ENCODE results near the gene RAB7A. TPM values are rescaled to one million over a fixed set of nuclear protein-coding genes. Genes with fewer than 3 reads are reported as not detected.

Gene RAB7A
- total RNA-seq, 1 experiment from 2014 or later, result 233 TPM

- no peak overlapping the region for H2AFZ ChIP-seq (ENCODE audit: low read depth, low read length, poor library complexity, severe bottlenecking)
- TF ChIP-seq CTCF (IDR thresholded peaks at IDR 0.05 in 2 of 3, conservative IDR thresholded peaks at IDR 0.05 in 1 of 3; ENCODE audit: borderline replicate concordance in 1 of 3, insufficient read depth in 1 of 3, low read depth in 2 of 3, low read length in 2 of 3) (no peak), CEBPB (IDR thresholded peaks at IDR 0.05; ENCODE audit: low read depth) (no peak), EZH2phosphoT487 (IDR thresholded peaks at IDR 0.05; ENCODE audit: borderline replicate concordance) (no peak), POLR2AphosphoS5 (IDR thresholded peaks at IDR 0.05; ENCODE audit: low read depth, low read length) (no peak), CBX3 (IDR thresholded peaks at IDR 0.05; ENCODE audit: low read depth) (no peak), RAD21 (IDR thresholded peaks at IDR 0.05; ENCODE audit: low read depth) (no peak), JUND (IDR thresholded peaks at IDR 0.05) (no peak), TCF7L2 (IDR thresholded peaks at IDR 0.05; ENCODE audit: borderline replicate concordance, extremely low read depth, insufficient read depth, insufficient read length) (no peak), ZNF274 (IDR thresholded peaks at IDR 0.05; ENCODE audit: low read depth, low read length) (no peak), YY1 (IDR thresholded peaks at IDR 0.05; ENCODE audit: extremely low read depth, insufficient replicate concordance, low read depth, low read length) (no peak), REST (IDR thresholded peaks at IDR 0.05; ENCODE audit: low read depth) (no peak), SP1 (IDR thresholded peaks at IDR 0.05; ENCODE audit: low read depth) (no peak), ATF3 (IDR thresholded peaks at IDR 0.05) (no peak), ELF1 (IDR thresholded peaks at IDR 0.05; ENCODE audit: borderline replicate concordance, low read depth) (no peak)
- ATAC-seq (no peak), DNase-seq (ENCODE audit: low read depth, low spot score) (no peak)
- no peak overlapping the region for H3K27ac ChIP-seq (ENCODE audit: low read depth, low read length)
- no peak overlapping the region for H3K9ac ChIP-seq (ENCODE audit: low read length)
- POLR2A ChIA-PET, result no interaction called here
- H3K79me2 ChIP-seq (ENCODE audit: insufficient read depth, low read length), result no peaks in the 10 kb centered on the region
- no peaks in the 10 kb centered on the region for H4K20me1 ChIP-seq (ENCODE audit: insufficient read depth)
- no peak overlapping the region for H3K4me2 ChIP-seq (ENCODE audit: low read length)
- no peak overlapping the region for H3K4me3 ChIP-seq (replicated peaks in 1 of 2; ENCODE audit: low read depth in 1 of 2, low read length in 2 of 2)
- CTCF ChIA-PET, result no interaction called here
- H3K4me1 ChIP-seq (ENCODE audit: control insufficient read depth in 1 of 2, insufficient read depth in 2 of 2, low read length in 2 of 2), result no peaks in the 10 kb centered on the region; a peak in 1 of 4 replicates
- intact Hi-C loops (cut with micrococcal nuclease), result no loop called here
- H3K9me3 ChIP-seq (ENCODE audit: control insufficient read depth in 1 of 2, insufficient read depth in 1 of 2, low read depth in 1 of 2, low read length in 2 of 2), result no peaks in the 10 kb centered on the region
- no TSS peak for BruUV-seq (replicated peaks)
- H3K27me3 ChIP-seq (ENCODE audit: insufficient read depth, low read length), result no peaks in the 10 kb centered on the region
- RAD21 ChIA-PET (ENCODE audit: low non-redundant PET in 1 of 2, low total read pairs in 2 of 2, uncharacterized antibody in 2 of 2, unreplicated experiment in 2 of 2), result no interaction called here
- H3K9me2 ChIP-seq (ENCODE audit: insufficient read depth), result no peaks in the 10 kb centered on the region
- H3K36me3 ChIP-seq (ENCODE audit: control insufficient read depth in 1 of 2, insufficient read depth in 2 of 2, low read length in 2 of 2), result no peaks in the 10 kb centered on the region
Measured at GRCh38 chr3:128712848-128713247, 13.1 kb upstream of the RAB7A start.

Data from HCT116 (cell line).